AG10803 (cell line): ENCODE results near the gene ARL2BP.

Experiments used
- DNase-seq: peaks from one replicate; pipeline ENCODE4 v3.0.0; 2010; ENCODE audit warnings: low read depth
- H3K4me3 ChIP-seq: 2 replicates; pipeline ENCODE4 v1.5.1; 2011; ENCODE audit warnings: mild to moderate bottlenecking, low read length, control low read depth
- TF ChIP-seq, protein P1 (sequence below): conservative IDR thresholded peaks from 2 replicates; pipeline ENCODE4 v1.5.1; 2011; ENCODE audit warnings: mild to moderate bottlenecking, low read length, control low read depth, inconsistent platforms

The ARL2BP gene

DNA sequence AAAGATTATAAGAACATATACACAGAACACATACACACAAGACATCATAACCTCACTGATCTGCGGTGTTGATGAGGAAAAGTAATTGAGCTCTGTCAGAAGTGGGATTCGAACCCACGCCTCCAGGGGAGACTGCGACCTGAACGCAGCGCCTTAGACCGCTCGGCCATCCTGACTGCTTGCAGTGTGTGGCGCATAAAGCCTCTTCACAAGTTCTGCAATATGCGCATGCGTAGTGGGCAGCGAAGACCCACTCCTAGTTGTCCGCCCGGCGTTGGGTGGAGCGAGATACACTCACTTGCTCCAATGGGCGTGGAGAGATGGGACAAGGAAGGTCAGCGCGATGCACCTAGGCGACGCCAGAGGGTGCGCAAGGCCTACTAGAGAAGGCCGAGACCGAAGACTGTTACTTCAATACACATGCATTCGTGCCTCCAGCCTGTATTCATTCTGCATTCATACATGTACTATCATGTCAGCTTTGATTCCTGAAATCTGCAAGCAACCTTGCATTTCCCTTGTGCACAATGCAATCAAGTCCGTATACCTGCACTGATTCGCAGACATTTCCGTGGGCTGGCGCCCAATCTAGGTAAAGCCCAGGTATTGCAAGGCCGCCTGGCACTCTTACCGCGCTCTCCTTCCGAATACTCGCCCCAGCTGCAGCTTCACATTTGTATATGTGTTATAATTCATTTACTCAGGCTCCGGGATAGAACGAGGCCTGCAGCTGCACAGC lies 55.5 kb downstream of the ARL2BP start:
- H3K4me3 ChIP-seq, result peak overlapping the region; percentile 66
- DNase-seq, result peak; percentile 98
- TF ChIP-seq, protein P1, sequence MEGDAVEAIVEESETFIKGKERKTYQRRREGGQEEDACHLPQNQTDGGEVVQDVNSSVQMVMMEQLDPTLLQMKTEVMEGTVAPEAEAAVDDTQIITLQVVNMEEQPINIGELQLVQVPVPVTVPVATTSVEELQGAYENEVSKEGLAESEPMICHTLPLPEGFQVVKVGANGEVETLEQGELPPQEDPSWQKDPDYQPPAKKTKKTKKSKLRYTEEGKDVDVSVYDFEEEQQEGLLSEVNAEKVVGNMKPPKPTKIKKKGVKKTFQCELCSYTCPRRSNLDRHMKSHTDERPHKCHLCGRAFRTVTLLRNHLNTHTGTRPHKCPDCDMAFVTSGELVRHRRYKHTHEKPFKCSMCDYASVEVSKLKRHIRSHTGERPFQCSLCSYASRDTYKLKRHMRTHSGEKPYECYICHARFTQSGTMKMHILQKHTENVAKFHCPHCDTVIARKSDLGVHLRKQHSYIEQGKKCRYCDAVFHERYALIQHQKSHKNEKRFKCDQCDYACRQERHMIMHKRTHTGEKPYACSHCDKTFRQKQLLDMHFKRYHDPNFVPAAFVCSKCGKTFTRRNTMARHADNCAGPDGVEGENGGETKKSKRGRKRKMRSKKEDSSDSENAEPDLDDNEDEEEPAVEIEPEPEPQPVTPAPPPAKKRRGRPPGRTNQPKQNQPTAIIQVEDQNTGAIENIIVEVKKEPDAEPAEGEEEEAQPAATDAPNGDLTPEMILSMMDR, result peak; percentile 97

- no peak for DNase-seq
- TF ChIP-seq, protein P1, result no peak
- H3K4me3 ChIP-seq, result no peak overlapping the region
Observed at GRCh38 chr16:57301126-57301817, 56.2 kb downstream of the ARL2BP start.
